Measurements from ENCODE around the gene TAL1. TPM values are rescaled to one million over a fixed set of nuclear protein-coding genes. Genes with fewer than 3 reads are reported as not detected.

Gene TAL1
- total and polyA plus RNA-seq, 2 of the 8 experiments (the other 6 are each of a cell fraction or from before 2014, with no cell fraction given), result 0.09 to 0.15 TPM

GRCh38 chr1:47175227-47175934 is 56.6 kb downstream of the TAL1 start (continued):
- TF ChIP-seq EGR1 (IDR thresholded peaks at IDR 0.05; ENCODE audit: borderline replicate concordance, low read depth, low read length) (no peak), TCF12 (IDR thresholded peaks at IDR 0.05; ENCODE audit: low read depth, low read length) (no peak)

Measured in H1 (cell line).